ENCODE measurements around the gene MMEL1.

MMEL1 gene

GRCh38 chr1:2625311-2625710 lies 7.5 kb downstream of the MMEL1 start:
- Histone ChIP-seq H3K4me1 (ENCODE audit: low read depth, poor library complexity, severe bottlenecking) (no peaks in the 10 kb centered on the region), H3K36me3 (ENCODE audit: insufficient read depth) (no peaks in the 10 kb centered on the region), H3K27me3 (ENCODE audit: insufficient read depth, low read depth) (peaks cover 75% of the 10 kb centered on the region), H3K4me2 (no peak overlapping the region), H3K79me2 (ENCODE audit: insufficient read depth, low read depth) (no peaks in the 10 kb centered on the region), H2AFZ (ENCODE audit: low read depth) (no peak overlapping the region), H3K4me3 (IDR thresholded peaks at IDR 0.05; ENCODE audit: insufficient read depth, low read depth, low read length) (no peak overlapping the region), H3K27ac (no peak overlapping the region), H4K20me1 (ENCODE audit: insufficient read depth) (no peaks in the 10 kb centered on the region), H3K9ac (no peak overlapping the region)
- TF ChIP-seq, protein P1, sequence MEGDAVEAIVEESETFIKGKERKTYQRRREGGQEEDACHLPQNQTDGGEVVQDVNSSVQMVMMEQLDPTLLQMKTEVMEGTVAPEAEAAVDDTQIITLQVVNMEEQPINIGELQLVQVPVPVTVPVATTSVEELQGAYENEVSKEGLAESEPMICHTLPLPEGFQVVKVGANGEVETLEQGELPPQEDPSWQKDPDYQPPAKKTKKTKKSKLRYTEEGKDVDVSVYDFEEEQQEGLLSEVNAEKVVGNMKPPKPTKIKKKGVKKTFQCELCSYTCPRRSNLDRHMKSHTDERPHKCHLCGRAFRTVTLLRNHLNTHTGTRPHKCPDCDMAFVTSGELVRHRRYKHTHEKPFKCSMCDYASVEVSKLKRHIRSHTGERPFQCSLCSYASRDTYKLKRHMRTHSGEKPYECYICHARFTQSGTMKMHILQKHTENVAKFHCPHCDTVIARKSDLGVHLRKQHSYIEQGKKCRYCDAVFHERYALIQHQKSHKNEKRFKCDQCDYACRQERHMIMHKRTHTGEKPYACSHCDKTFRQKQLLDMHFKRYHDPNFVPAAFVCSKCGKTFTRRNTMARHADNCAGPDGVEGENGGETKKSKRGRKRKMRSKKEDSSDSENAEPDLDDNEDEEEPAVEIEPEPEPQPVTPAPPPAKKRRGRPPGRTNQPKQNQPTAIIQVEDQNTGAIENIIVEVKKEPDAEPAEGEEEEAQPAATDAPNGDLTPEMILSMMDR (conservative IDR thresholded peaks at IDR 0.05; ENCODE audit: low read depth, low read length), result no peak

GRCh38 chr1:2624735-2625300 lies 8.0 kb downstream of the MMEL1 start:
- Histone ChIP-seq H3K27ac (no peak overlapping the region), H2AFZ (ENCODE audit: low read depth) (no peak overlapping the region), H3K27me3 (ENCODE audit: insufficient read depth, low read depth) (peaks cover 80% of the 10 kb centered on the region), H3K4me2 (no peak overlapping the region), H3K9ac (no peak overlapping the region), H3K4me1 (ENCODE audit: low read depth, poor library complexity, severe bottlenecking) (no peaks in the 10 kb centered on the region), H3K79me2 (ENCODE audit: insufficient read depth, low read depth) (no peaks in the 10 kb centered on the region), H4K20me1 (ENCODE audit: insufficient read depth) (no peaks in the 10 kb centered on the region), H3K36me3 (ENCODE audit: insufficient read depth) (no peaks in the 10 kb centered on the region), H3K4me3 (IDR thresholded peaks at IDR 0.05; ENCODE audit: insufficient read depth, low read depth, low read length) (no peak overlapping the region)
- TF ChIP-seq, protein P1 (conservative IDR thresholded peaks at IDR 0.05; ENCODE audit: low read depth, low read length), result no peak

- Histone ChIP-seq H3K4me3 (IDR thresholded peaks at IDR 0.05; ENCODE audit: insufficient read depth, low read depth, low read length) (no peak overlapping the region), H3K27ac (no peak overlapping the region), H4K20me1 (ENCODE audit: insufficient read depth) (no peaks in the 10 kb centered on the region), H3K9ac (no peak overlapping the region), H2AFZ (ENCODE audit: low read depth) (no peak overlapping the region), H3K4me2 (no peak overlapping the region), H3K79me2 (ENCODE audit: insufficient read depth, low read depth) (no peaks in the 10 kb centered on the region), H3K36me3 (ENCODE audit: insufficient read depth) (no peaks in the 10 kb centered on the region), H3K27me3 (ENCODE audit: insufficient read depth, low read depth) (peaks cover 91% of the 10 kb centered on the region), H3K4me1 (ENCODE audit: low read depth, poor library complexity, severe bottlenecking) (no peaks in the 10 kb centered on the region)
- TF ChIP-seq, protein P1 (conservative IDR thresholded peaks at IDR 0.05; ENCODE audit: low read depth, low read length), result no peak
These were observed 9.1 kb downstream of the MMEL1 start for GRCh38 chr1:2623571-2624337.

GRCh38 chr1:2617971-2618470 lies 14.8 kb downstream of the MMEL1 start:
- H3K27ac ChIP-seq, result no peak overlapping the region
- H3K36me3 ChIP-seq (ENCODE audit: insufficient read depth), result no peaks in the 10 kb centered on the region
- peaks cover 95% of the 10 kb centered on the region for H3K27me3 ChIP-seq (ENCODE audit: insufficient read depth, low read depth)
- H3K79me2 ChIP-seq (ENCODE audit: insufficient read depth, low read depth), result no peaks in the 10 kb centered on the region
- TF ChIP-seq, protein P1 (conservative IDR thresholded peaks at IDR 0.05; ENCODE audit: low read depth, low read length), result no peak
- no peak overlapping the region for H2AFZ ChIP-seq (ENCODE audit: low read depth)
- H4K20me1 ChIP-seq (ENCODE audit: insufficient read depth), result no peaks in the 10 kb centered on the region
- H3K4me1 ChIP-seq (ENCODE audit: low read depth, poor library complexity, severe bottlenecking), result no peaks in the 10 kb centered on the region
- H3K9ac ChIP-seq, result no peak overlapping the region
- H3K4me3 ChIP-seq (IDR thresholded peaks at IDR 0.05; ENCODE audit: insufficient read depth, low read depth, low read length), result no peak overlapping the region
- H3K4me2 ChIP-seq, result no peak overlapping the region
